WTC11 (cell line): ENCODE data around the gene TMEM88. TPM values are rescaled to one million over a fixed set of nuclear protein-coding genes. Genes with fewer than 3 reads are reported as not detected.

Source experiments
- ATAC-seq: fragments of 200-7000 bp; cut with Tn5 transposase; 2 replicates; pipeline ENCODE4 v1.10.0; 2021; ENCODE audit warnings: mild to moderate bottlenecking, moderate library complexity
- CTCF ChIA-PET: fragments of 300-600 bp; sonication (Branson Sonifier 250); formaldehyde crosslinking; loops from one replicate; lab custom pipeline; 2021; ENCODE audit warnings: antibody characterized with exemption; lab: Charles Lee
- POLR2A ChIA-PET: fragments of 350-600 bp; sonication (Branson Sonifier 250); formaldehyde crosslinking; loops from one replicate; lab custom pipeline; 2021; ENCODE audit warnings: antibody characterized with exemption; lab: Charles Lee
- DNase-seq: peaks from one replicate; pipeline ENCODE4 v3.0.0; 2021; ENCODE audit warnings: low spot score
- H3K27ac Mint-ChIP-seq: 2 replicates; pipeline ENCODE4 v1.8.0; 2021; ENCODE audit warnings: mixed read lengths
- H3K27me3 Mint-ChIP-seq: 2 replicates; pipeline ENCODE4 v1.8.0; 2021; ENCODE audit warnings: low read depth, mild to moderate bottlenecking, moderate library complexity, mixed read lengths
- H3K36me3 Mint-ChIP-seq: 2 replicates; pipeline ENCODE4 v1.8.0; 2021; ENCODE audit warnings: mixed read lengths
- H3K4me1 Mint-ChIP-seq: 2 replicates; pipeline ENCODE4 v1.8.0; 2022; ENCODE audit warnings: mixed read lengths
- H3K4me3 Mint-ChIP-seq: 2 replicates; pipeline ENCODE4 v1.8.0; 2021; ENCODE audit warnings: mild to moderate bottlenecking, moderate library complexity, mixed read lengths
- H3K9me3 Mint-ChIP-seq: 2 replicates; pipeline ENCODE4 v1.8.0; 2021; ENCODE audit warnings: mixed read lengths
- ATF2 ChIP-seq: sonication (generic); formaldehyde crosslinking; IDR thresholded peaks from 2 replicates; pipeline ENCODE4 v1.8.1; 2022; ENCODE audit warnings: low read depth, missing genetic modification reagents, borderline replicate concordance
- ATF3 ChIP-seq: sonication (generic); formaldehyde crosslinking; conservative IDR thresholded peaks from 2 replicates; pipeline ENCODE4 v1.8.1; 2022; ENCODE audit warnings: mild to moderate bottlenecking, missing genetic modification reagents
- ATF6 ChIP-seq: sonication (generic); formaldehyde crosslinking; IDR thresholded peaks from 2 replicates; pipeline ENCODE4 v1.8.1; 2023; ENCODE audit warnings: mild to moderate bottlenecking, missing genetic modification reagents
- E2F1 ChIP-seq: sonication (generic); formaldehyde crosslinking; IDR thresholded peaks from 2 replicates; pipeline ENCODE4 v1.8.0; 2022; ENCODE audit warnings: mild to moderate bottlenecking, missing genetic modification reagents
- FOXP1 ChIP-seq: sonication (generic); formaldehyde crosslinking; IDR thresholded peaks from 2 replicates; pipeline ENCODE4 v1.8.0; 2022; ENCODE audit warnings: missing genetic modification reagents, mild to moderate bottlenecking, moderate library complexity, borderline replicate concordance
- GTF2I ChIP-seq: fragments of 250-450 bp; sonication (Bioruptor Pico); conservative IDR thresholded peaks from 2 replicates; pipeline ENCODE4 v1.4.0; 2021; ENCODE audit warnings: mild to moderate bottlenecking
- HMGXB4 ChIP-seq: sonication (generic); formaldehyde crosslinking; IDR thresholded peaks from 2 replicates; pipeline ENCODE4 v1.8.1; 2023; ENCODE audit warnings: mild to moderate bottlenecking, moderate library complexity, missing genetic modification reagents
- IRF2 ChIP-seq: sonication (generic); formaldehyde crosslinking; IDR thresholded peaks from 2 replicates; pipeline ENCODE4 v1.8.0; 2022; ENCODE audit warnings: low read depth, missing genetic modification reagents, borderline replicate concordance
- JAZF1 ChIP-seq: fragments of 250-450 bp; sonication (Bioruptor Pico); IDR thresholded peaks from 2 replicates; pipeline ENCODE4 v1.9.0; 2021; ENCODE audit warnings: moderate library complexity, mild to moderate bottlenecking, inconsistent platforms
- KAT7 ChIP-seq: sonication (generic); formaldehyde crosslinking; IDR thresholded peaks from 2 replicates; pipeline ENCODE4 v1.8.1; 2023; ENCODE audit warnings: missing genetic modification reagents, mild to moderate bottlenecking, borderline replicate concordance
- MXD4 ChIP-seq: fragments of 250-450 bp; sonication (Bioruptor Pico); IDR thresholded peaks from 2 replicates; pipeline ENCODE4 v1.8.0; 2021; ENCODE audit warnings: mild to moderate bottlenecking, moderate library complexity, borderline replicate concordance
- NFE2L1 ChIP-seq: sonication (generic); formaldehyde crosslinking; IDR thresholded peaks from 2 replicates; pipeline ENCODE4 v1.8.1; 2023; ENCODE audit warnings: missing genetic modification reagents
- NR2C2 ChIP-seq: sonication (generic); formaldehyde crosslinking; IDR thresholded peaks from 2 replicates; pipeline ENCODE4 v1.8.0; 2022; ENCODE audit warnings: mild to moderate bottlenecking, missing genetic modification reagents
- OVOL2 ChIP-seq: fragments of 250-450 bp; sonication (Bioruptor Pico); IDR thresholded peaks from 2 replicates; pipeline ENCODE4 v1.9.0; 2021; ENCODE audit warnings: mild to moderate bottlenecking, borderline replicate concordance
- SMAD4 ChIP-seq: sonication (generic); formaldehyde crosslinking; IDR thresholded peaks from 2 replicates; pipeline ENCODE4 v1.8.0; 2022; ENCODE audit warnings: mild to moderate bottlenecking, missing genetic modification reagents
- ZBTB43 ChIP-seq: sonication (generic); formaldehyde crosslinking; IDR thresholded peaks from 2 replicates; pipeline ENCODE4 v1.8.1; 2023; ENCODE audit warnings: mild to moderate bottlenecking, missing genetic modification reagents
- ZMAT4 ChIP-seq: fragments of 250-450 bp; sonication (Bioruptor Pico); IDR thresholded peaks from 2 replicates; pipeline ENCODE4 v1.9.0; 2021; ENCODE audit warnings: mild to moderate bottlenecking
- ZNF232 ChIP-seq: sonication (generic); formaldehyde crosslinking; IDR thresholded peaks from 2 replicates; pipeline ENCODE4 v1.8.0; 2022; ENCODE audit warnings: mild to moderate bottlenecking, missing genetic modification reagents
- ZNF263 ChIP-seq: sonication (generic); formaldehyde crosslinking; IDR thresholded peaks from 2 replicates; pipeline ENCODE4 v1.8.1; 2022; ENCODE audit warnings: low read depth, mild to moderate bottlenecking, moderate library complexity, missing genetic modification reagents
- ZNF423 ChIP-seq: fragments of 250-450 bp; sonication (Bioruptor Pico); IDR thresholded peaks from 2 replicates; pipeline ENCODE4 v2.1.2; 2022; ENCODE audit warnings: mild to moderate bottlenecking, moderate library complexity
- total RNA-seq: library from RNA; stranded (reverse); gene quantifications from 3 replicates; pipeline ENCODE4 v1.2.3, GENCODE V29; 2021

The TMEM88 gene
- total RNA-seq, 1 experiment from 2014 or later: 2.9 TPM

- H3K27me3 Mint-ChIP-seq: peaks cover 65% of the 10 kb centered on the region
- no peak overlapping the region for H3K4me3 Mint-ChIP-seq
- H3K4me1 Mint-ChIP-seq: peaks cover 12% of the 10 kb centered on the region
- no peaks in the 10 kb centered on the region for H3K36me3 Mint-ChIP-seq
- TF ChIP-seq ZNF263 (CRISPR knock-in tag): no peak
- no peak for TF ChIP-seq ATF3
- TF ChIP-seq IRF2 (CRISPR knock-in tag): no peak
- no peak for TF ChIP-seq MXD4 (CRISPR knock-in tag)
- no peak for TF ChIP-seq KAT7 (CRISPR knock-in tag)
- no peak for TF ChIP-seq ZBTB43 (CRISPR knock-in tag)
- no peak for TF ChIP-seq SMAD4 (CRISPR knock-in tag)
- no peak for TF ChIP-seq ZMAT4 (CRISPR knock-in tag)
- no peak for TF ChIP-seq ZNF232
- no peak for TF ChIP-seq JAZF1 (CRISPR knock-in tag)
- TF ChIP-seq NR2C2 (CRISPR knock-in tag): no peak
- no peak for TF ChIP-seq NFE2L1 (CRISPR knock-in tag)
- TF ChIP-seq HMGXB4 (CRISPR knock-in tag): no peak
- TF ChIP-seq ZNF423 (CRISPR knock-in tag): no peak
- no peak for TF ChIP-seq GTF2I (CRISPR knock-in tag)
- no peak for TF ChIP-seq ATF6 (CRISPR knock-in tag)
- TF ChIP-seq E2F1 (CRISPR knock-in tag): no peak
- TF ChIP-seq FOXP1 (CRISPR knock-in tag): no peak
- no peak for TF ChIP-seq ATF2
- no peak for TF ChIP-seq OVOL2 (CRISPR knock-in tag)
- ChIA-PET POLR2A (no interaction called here), CTCF (interaction anchor here (2.7 kb wide), 1 partner anchor 88 kb away, joined by 12 read pairs; no protein-coding TSS in a partner anchor)
- DNase-seq (no peak), ATAC-seq (no peak)
- H3K27ac Mint-ChIP-seq: no peak overlapping the region
- no peaks in the 10 kb centered on the region for H3K9me3 Mint-ChIP-seq
Measured at GRCh38 chr17:7831233-7831632, 23.6 kb upstream of the TMEM88 start.
